Lower lobe of right lung (tissue), 2 donors: ENCODE data around the gene KRT8. TPM values are rescaled to one million over a fixed set of nuclear protein-coding genes. Genes with fewer than 3 reads are reported as not detected.
A peak's percentile ranks its signal among the peaks of the same experiment; 100 is the strongest.

Experiments used
- ATAC-seq, 2 donors: fragments of 200-7000 bp; cut with Tn5 transposase; one replicate each; pipeline ENCODE4 v1.9.1; 2020 to 2022; ENCODE audit warnings: mild to moderate bottlenecking in 2 of 2, moderate library complexity in 2 of 2
- DNase-seq: peaks from one replicate; pipeline ENCODE4 v3.0.0-alpha.2; 2020
- H3K27ac ChIP-seq: fragments of 200-600 bp; one replicate; pipeline ENCODE4 v1.8.0; 2022
- H3K27me3 ChIP-seq: fragments of 200-600 bp; one replicate; pipeline ENCODE4 v1.8.0; 2022; ENCODE audit warnings: low read depth
- H3K36me3 ChIP-seq: fragments of 200-600 bp; one replicate; pipeline ENCODE4 v1.8.0; 2022; ENCODE audit warnings: mild to moderate bottlenecking
- H3K4me1 ChIP-seq: fragments of 200-600 bp; one replicate; pipeline ENCODE4 v1.8.0; 2022
- H3K4me3 ChIP-seq: fragments of 200-600 bp; one replicate; pipeline ENCODE4 v1.8.0; 2022; ENCODE audit warnings: mild to moderate bottlenecking
- H3K9me3 ChIP-seq: fragments of 200-600 bp; one replicate; pipeline ENCODE4 v1.8.0; 2022
- CTCF ChIP-seq: fragments of 200-600 bp; IDR thresholded peaks from one replicate; pipeline ENCODE4 v1.8.0; 2022; ENCODE audit warnings: antibody characterized with exemption, mild to moderate bottlenecking
- intact Hi-C: fragments of 100-400 bp; cut with DNase I; formaldehyde crosslinking; loops from one replicate; pipeline ENCODE4 v1.11.0; 2022
- total RNA-seq: library from RNA; stranded (reverse); fragmentation: NEBNext Ultra II Directional; extraction: Animal tissue kit (Norgen Biotek cat#: 25700); gene quantifications from one replicate; pipeline ENCODE4 v1.2.1, GENCODE V29; 2021
- donor health status: DM: no; HTN: yes; CAD: no; lungs with severe emphysema.

Gene KRT8
- total RNA-seq, 1 donor from 2014 or later, result 139 TPM

GRCh38 chr12:52950553-52950952 lies 45.7 kb upstream of the KRT8 start:
- intact Hi-C loops, result no loop called here
- ATAC-seq, result no peak

DNA sequence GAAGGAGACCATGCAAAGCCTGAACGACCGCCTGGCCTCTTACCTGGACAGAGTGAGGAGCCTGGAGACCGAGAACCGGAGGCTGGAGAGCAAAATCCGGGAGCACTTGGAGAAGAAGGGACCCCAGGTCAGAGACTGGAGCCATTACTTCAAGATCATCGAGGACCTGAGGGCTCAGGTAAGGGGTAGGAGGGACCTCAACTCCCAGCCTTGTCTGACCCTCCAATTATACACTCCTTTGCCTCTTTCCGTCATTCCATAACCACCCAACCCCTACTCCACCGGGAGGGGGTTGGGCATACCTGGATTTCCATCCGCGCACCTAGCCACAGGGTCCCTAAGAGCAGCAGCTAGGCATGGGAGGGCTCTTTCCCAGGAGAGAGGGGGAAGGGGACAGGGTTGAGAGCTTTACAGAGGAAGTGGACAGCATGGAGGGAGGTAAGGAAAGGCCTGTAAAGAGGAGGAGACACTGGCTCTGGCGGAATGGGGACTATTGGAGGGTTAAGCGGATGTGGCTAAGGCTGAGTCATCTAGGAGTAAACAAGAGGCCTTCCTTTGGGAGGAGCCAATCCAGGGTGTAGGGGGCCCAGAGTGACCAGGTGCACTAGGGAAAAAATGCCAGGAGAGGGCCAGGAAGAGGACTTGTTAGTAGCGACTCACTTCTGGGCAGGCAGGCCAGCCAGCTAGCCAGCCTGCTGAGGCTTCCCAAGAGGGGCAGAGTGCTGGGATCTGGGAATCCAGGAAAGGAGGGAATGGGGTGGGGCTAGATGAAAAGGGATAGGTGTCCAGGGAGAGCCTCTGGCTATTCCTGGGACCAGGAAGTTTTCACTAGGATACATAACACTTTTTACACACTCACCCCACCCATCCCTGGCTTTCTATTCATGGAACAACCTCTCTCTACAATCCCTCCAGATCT lies 44.8 kb upstream of the KRT8 start:
- DNase-seq (peak; percentile 67), ATAC-seq (peak; percentile 77 to 81)
- TF ChIP-seq CTCF, result no peak
- no peaks in the 10 kb centered on the region for H3K27me3 ChIP-seq
- peaks cover 41% of the 10 kb centered on the region for H3K4me1 ChIP-seq
- peak overlapping the region; percentile 88 for H3K27ac ChIP-seq
- intact Hi-C loops, result no loop called here
- H3K36me3 ChIP-seq, result peaks cover 19% of the 10 kb centered on the region
- no peaks in the 10 kb centered on the region for H3K9me3 ChIP-seq
- peak overlapping the region; percentile 63 for H3K4me3 ChIP-seq

More at GRCh38 chr12:52950553-52950952, 45.7 kb upstream of the KRT8 start:
- H3K36me3 ChIP-seq, result peaks cover 19% of the 10 kb centered on the region
- H3K9me3 ChIP-seq, result no peaks in the 10 kb centered on the region
- no peaks in the 10 kb centered on the region for H3K27me3 ChIP-seq
- peaks cover 38% of the 10 kb centered on the region for H3K4me1 ChIP-seq
- H3K4me3 ChIP-seq, result peak overlapping the region; percentile 63
- no peak for DNase-seq
- H3K27ac ChIP-seq, result peak overlapping the region; percentile 88
- TF ChIP-seq CTCF, result no peak

- DNase-seq (no peak), ATAC-seq (no peak)
- intact Hi-C loops, result no loop called here
- Histone ChIP-seq H3K27me3 (no peaks in the 10 kb centered on the region), H3K4me3 (peak overlapping the region; percentile 63), H3K36me3 (peaks cover 19% of the 10 kb centered on the region), H3K9me3 (no peaks in the 10 kb centered on the region), H3K27ac (peak overlapping the region; percentile 88), H3K4me1 (peaks cover 41% of the 10 kb centered on the region)
- TF ChIP-seq CTCF, result no peak
These were observed 43.0 kb upstream of the KRT8 start for GRCh38 chr12:52947738-52948423.

GRCh38 chr12:52946797-52947547 lies 42.1 kb upstream of the KRT8 start:
- H3K27ac ChIP-seq, result peak overlapping the region; percentile 73
- ATAC-seq (no peak), DNase-seq (no peak)
- no peaks in the 10 kb centered on the region for H3K27me3 ChIP-seq
- H3K4me3 ChIP-seq, result no peak overlapping the region
- intact Hi-C loops, result no loop called here
- no peak for TF ChIP-seq CTCF
- H3K4me1 ChIP-seq, result peaks cover 36% of the 10 kb centered on the region
- no peaks in the 10 kb centered on the region for H3K9me3 ChIP-seq
- H3K36me3 ChIP-seq, result peaks cover 14% of the 10 kb centered on the region

DNA sequence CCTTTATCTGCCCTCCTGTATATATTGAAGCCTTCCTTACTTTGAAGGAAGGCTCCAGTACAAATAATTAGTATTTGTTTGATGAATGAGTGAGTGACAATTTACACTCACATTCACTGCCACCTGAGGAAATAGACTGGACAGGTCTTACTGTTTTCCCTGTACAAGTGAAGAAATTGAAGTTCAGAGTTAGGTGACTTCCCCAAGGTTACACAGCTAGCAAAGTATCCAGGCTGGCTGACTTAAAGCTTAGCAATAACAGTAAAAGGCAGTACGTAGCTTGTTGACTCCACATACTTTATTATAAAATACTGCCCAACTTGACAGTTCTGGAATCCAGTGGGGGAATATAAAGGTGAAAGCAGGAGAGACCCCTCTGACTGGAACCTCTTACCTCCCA lies 41.5 kb upstream of the KRT8 start:
- ATAC-seq, result no peak
- Histone ChIP-seq H3K36me3 (peaks cover 8% of the 10 kb centered on the region), H3K9me3 (no peaks in the 10 kb centered on the region), H3K4me3 (no peak overlapping the region), H3K4me1 (peaks cover 29% of the 10 kb centered on the region), H3K27ac (peak overlapping the region; percentile 73), H3K27me3 (no peaks in the 10 kb centered on the region)
- DNase-seq, result no peak
- no peak for TF ChIP-seq CTCF
- intact Hi-C loops, result no loop called here
